Endodermal cell (in vitro differentiated cells): ENCODE measurements around the gene MTCP1. TPM values are rescaled to one million over a fixed set of nuclear protein-coding genes. Genes with fewer than 3 reads are reported as not detected.
A peak's percentile ranks its signal among the peaks of the same experiment; 100 is the strongest.

ENCODE experiments used
- DNase-seq: peaks from one replicate; pipeline ENCODE4 v3.0.0-alpha.2; 2017
- H3K27ac ChIP-seq: 2 replicates; pipeline ENCODE4 v1.5.1; 2013; ENCODE audit warnings: mild to moderate bottlenecking, low read depth, low read length, moderate library complexity
- H3K27me3 ChIP-seq: 2 replicates; pipeline ENCODE4 v1.6.1; 2013; ENCODE audit warnings: mild to moderate bottlenecking, low read length, moderate library complexity; ENCODE audit not compliant: insufficient read depth, control insufficient read depth, poor library complexity, severe bottlenecking
- H3K36me3 ChIP-seq: 2 replicates; pipeline ENCODE4 v1.7.0; 2013; ENCODE audit warnings: mild to moderate bottlenecking, low read length, moderate library complexity; ENCODE audit not compliant: control insufficient read depth, insufficient read depth
- H3K4me1 ChIP-seq: one replicate; pipeline ENCODE4 v1.7.0; 2013; ENCODE audit warnings: low read length; ENCODE audit not compliant: control insufficient read depth, insufficient read depth
- H3K4me3 ChIP-seq: 2 replicates; pipeline ENCODE4 v1.5.1; 2013; ENCODE audit warnings: mild to moderate bottlenecking, low read length, moderate library complexity
- H3K9ac ChIP-seq: 2 replicates; pipeline ENCODE4 v1.6.1; 2013; ENCODE audit warnings: mild to moderate bottlenecking, low read length, moderate library complexity; ENCODE audit not compliant: poor library complexity, severe bottlenecking; ENCODE audit errors: extremely low read depth
- H3K9me3 ChIP-seq: 2 replicates; pipeline ENCODE4 v1.6.1; 2013; ENCODE audit warnings: mild to moderate bottlenecking, low read length, moderate library complexity; ENCODE audit not compliant: control insufficient read depth
- H3K27ac Mint-ChIP-seq: 2 replicates; pipeline ENCODE4 v1.8.0; 2020; ENCODE audit warnings: mixed read lengths
- H3K27me3 Mint-ChIP-seq: 2 replicates; pipeline ENCODE4 v1.8.0; 2021; ENCODE audit warnings: mild to moderate bottlenecking, mixed read lengths; ENCODE audit not compliant: insufficient read depth
- H3K36me3 Mint-ChIP-seq: 2 replicates; pipeline ENCODE4 v1.8.0; 2020; ENCODE audit warnings: low read depth, mixed read lengths
- H3K4me1 Mint-ChIP-seq: 2 replicates; pipeline ENCODE4 v1.8.0; 2020; ENCODE audit warnings: mixed read lengths
- H3K4me3 Mint-ChIP-seq: 2 replicates; pipeline ENCODE4 v1.8.0; 2020; ENCODE audit warnings: mild to moderate bottlenecking, moderate library complexity, mixed read lengths
- H3K9me3 Mint-ChIP-seq: 2 replicates; pipeline ENCODE4 v1.8.0; 2020; ENCODE audit warnings: mild to moderate bottlenecking, mixed read lengths
- CTCF ChIP-seq: fragments of 200-600 bp; sonication (generic); conservative IDR thresholded peaks from 2 replicates; pipeline ENCODE4 v1.5.0; 2021; ENCODE audit warnings: antibody characterized with exemption, mild to moderate bottlenecking
- WGBS, 2 experiments: methylation state at CpG; one replicate each; pipeline versions ENCODE4 v1.1.5 to v1.1.7; 2013; ENCODE audit warnings: missing lambda C conversion rate in 2 of 2, mixed read lengths in 1 of 2; ENCODE audit not compliant: insufficient coverage in 1 of 2, insufficient read length in 1 of 2; 5-methylcytosine and 5-hydroxymethylcytosine counted together
- total RNA-seq, 2 donors: library from RNA; stranded (reverse); fragmentation: NEBNext Ultra II Directional in 1 of 2; extraction: Animal tissue kit (Norgen Biotek cat#: 25700) in 1 of 2; gene quantifications; 2 replicates in 1 of 2; 3 replicates in 1 of 2; pipeline ENCODE4 v1.2.1, GENCODE V29; 2021

Gene MTCP1
- total RNA-seq, 2 donors from 2014 or later = 12.6 to 17.4 TPM

- peak overlapping the region; percentile 66 for H3K9ac ChIP-seq
- H3K9me3 Mint-ChIP-seq = peaks cover 63% of the 10 kb centered on the region
- no peaks in the 10 kb centered on the region for H3K9me3 ChIP-seq
- H3K4me3 Mint-ChIP-seq = peak overlapping the region; percentile 90
- H3K4me3 ChIP-seq = peak overlapping the region; percentile 89
- H3K27me3 Mint-ChIP-seq = no peaks in the 10 kb centered on the region
- peaks cover 21% of the 10 kb centered on the region for H3K36me3 Mint-ChIP-seq
- H3K27ac Mint-ChIP-seq = peak overlapping the region; percentile 95
- no peaks in the 10 kb centered on the region for H3K27me3 ChIP-seq
- peak overlapping the region; percentile 68 for H3K27ac ChIP-seq
- 0 to 2% methylated on average over 3 to 24 of the region's 25 CpGs for WGBS, 2 experiments
- peaks cover 22% of the 10 kb centered on the region for H3K36me3 ChIP-seq
- DNase-seq = no peak
- no peak for TF ChIP-seq CTCF
- peaks cover 2% of the 10 kb centered on the region for H3K4me1 Mint-ChIP-seq
- no peaks in the 10 kb centered on the region for H3K4me1 ChIP-seq
Observed at GRCh38 chrX:155071694-155072280, 851 bp upstream of the MTCP1 start.

- 0% methylated on average over 15 of the region's 16 CpGs; no CpG with 5 or more reads in 1 of the 2 experiments for WGBS, 2 experiments
- H3K4me1 Mint-ChIP-seq = peaks cover 2% of the 10 kb centered on the region
- no peaks in the 10 kb centered on the region for H3K27me3 ChIP-seq
- H3K9ac ChIP-seq = peak overlapping the region; percentile 49
- H3K27ac Mint-ChIP-seq = peak overlapping the region; percentile 91
- H3K4me3 Mint-ChIP-seq = peak overlapping the region; percentile 90
- no peak for TF ChIP-seq CTCF
- no peak for DNase-seq
- no peaks in the 10 kb centered on the region for H3K4me1 ChIP-seq
- no peak overlapping the region for H3K27ac ChIP-seq
- H3K36me3 ChIP-seq = peaks cover 20% of the 10 kb centered on the region
- no peaks in the 10 kb centered on the region for H3K9me3 ChIP-seq
- peak overlapping the region; percentile 90 for H3K4me3 ChIP-seq
- peaks cover 66% of the 10 kb centered on the region for H3K9me3 Mint-ChIP-seq
- peaks cover 19% of the 10 kb centered on the region for H3K36me3 Mint-ChIP-seq
- H3K27me3 Mint-ChIP-seq = no peaks in the 10 kb centered on the region
Observed at GRCh38 chrX:155070663-155070974, 317 bp downstream of the MTCP1 start.

- no peaks in the 10 kb centered on the region for H3K27me3 ChIP-seq
- no peak for DNase-seq
- peaks cover 14% of the 10 kb centered on the region for H3K36me3 ChIP-seq
- peak overlapping the region; percentile 90 for H3K4me3 Mint-ChIP-seq
- no peak for TF ChIP-seq CTCF
- H3K27me3 Mint-ChIP-seq = no peaks in the 10 kb centered on the region
- no peaks in the 10 kb centered on the region for H3K4me1 ChIP-seq
- peak overlapping the region; percentile 49 for H3K9ac ChIP-seq
- no peaks in the 10 kb centered on the region for H3K9me3 ChIP-seq
- peaks cover 14% of the 10 kb centered on the region for H3K36me3 Mint-ChIP-seq
- H3K4me1 Mint-ChIP-seq = peaks cover 2% of the 10 kb centered on the region
- H3K27ac ChIP-seq = no peak overlapping the region
- 6% methylated on average over 12 of the region's 12 CpGs; no CpG with 5 or more reads in 1 of the 2 experiments for WGBS, 2 experiments
- H3K27ac Mint-ChIP-seq = no peak overlapping the region
- peaks cover 64% of the 10 kb centered on the region for H3K9me3 Mint-ChIP-seq
- H3K4me3 ChIP-seq = peak overlapping the region; percentile 90
Observed at GRCh38 chrX:155070038-155070437, 898 bp downstream of the MTCP1 start.
